ENCODE measurements around the gene LRP10.
"Not testable (repeated sequence)": the region's sequence is repeated elsewhere in the genome, so short reads cannot be mapped to it uniquely, and the experiment has no call there.

LRP10 gene

GRCh38 chr14:22905627-22906026 is 34.1 kb downstream of the LRP10 start:
- H3K4me3 ChIP-seq (ENCODE audit: low read length), result no peak overlapping the region
- DNase-seq (ENCODE audit: low read depth), result no peak
- no peak for TF ChIP-seq CTCF (conservative IDR thresholded peaks at IDR 0.05; ENCODE audit: low read depth, low read length)

- no peak for TF ChIP-seq CTCF (conservative IDR thresholded peaks at IDR 0.05; ENCODE audit: low read depth, low read length)
- no peak overlapping the region for H3K4me3 ChIP-seq (ENCODE audit: low read length)
- DNase-seq (ENCODE audit: low read depth), result no peak
These were observed 34.5 kb downstream of the LRP10 start for GRCh38 chr14:22906073-22906472.

- TF ChIP-seq CTCF (conservative IDR thresholded peaks at IDR 0.05; ENCODE audit: low read depth, low read length), result no peak
- DNase-seq (ENCODE audit: low read depth), result no peak
These were observed 35.9 kb downstream of the LRP10 start for GRCh38 chr14:22907429-22907828.

GRCh38 chr14:22908601-22909000 is 37.1 kb downstream of the LRP10 start:
- no peak for TF ChIP-seq CTCF (conservative IDR thresholded peaks at IDR 0.05; ENCODE audit: low read depth, low read length)
- H3K4me3 ChIP-seq (ENCODE audit: low read length), result no peak overlapping the region
- no peak for DNase-seq (ENCODE audit: low read depth)

More at GRCh38 chr14:22907429-22907828, 35.9 kb downstream of the LRP10 start:
- H3K4me3 ChIP-seq (ENCODE audit: low read length), result no peak overlapping the region

- no peak for DNase-seq (ENCODE audit: low read depth)
- TF ChIP-seq CTCF (conservative IDR thresholded peaks at IDR 0.05; ENCODE audit: low read depth, low read length), result no peak
- H3K4me3 ChIP-seq (ENCODE audit: low read length), result no peak overlapping the region
These were observed 39.4 kb downstream of the LRP10 start for GRCh38 chr14:22910916-22911315.

GRCh38 chr14:22914836-22915235 is 43.3 kb downstream of the LRP10 start:
- DNase-seq (ENCODE audit: low read depth); H3K4me3 ChIP-seq (ENCODE audit: low read length): not testable (repeated sequence)

GRCh38 chr14:22915886-22916521 is 44.5 kb downstream of the LRP10 start:
- no peak for TF ChIP-seq CTCF (conservative IDR thresholded peaks at IDR 0.05; ENCODE audit: low read depth, low read length)
- no peak overlapping the region for H3K4me3 ChIP-seq (ENCODE audit: low read length)
- DNase-seq (ENCODE audit: low read depth), result no peak

Measured in retinal pigment epithelial cell (primary cell).